Spleen (tissue), 7 donors: ENCODE results near the gene KLHL26.

Source experiments
- POLR2A ChIP-seq, 3 donors: fragments of 450-650 bp; IDR thresholded peaks; one replicate each; pipeline ENCODE4 v1.5.1; 2017; ENCODE audit warnings: antibody characterized with exemption in 3 of 3, mild to moderate bottlenecking in 1 of 3
- POLR2AphosphoS5 ChIP-seq, 3 donors: sonication (generic); formaldehyde crosslinking; IDR thresholded peaks; one replicate each; pipeline ENCODE4 v1.5.1; 2017; ENCODE audit warnings: antibody characterized with exemption in 3 of 3
- TF ChIP-seq, protein P1 (sequence below), 11 experiments: fragments of 200-600 bp in 7 of 11; fragments of 450-650 bp in 4 of 11; sonication (generic) in 4 of 11; IDR thresholded peaks in 8 of 11; conservative IDR thresholded peaks in 3 of 11; 1 replicate in 7 of 11; 2 replicates in 4 of 11; pipeline versions ENCODE4 v1.4.0 to v1.8.0; 2016 to 2021; ENCODE audit warnings: antibody characterized with exemption in 11 of 11, inconsistent platforms in 4 of 11, mild to moderate bottlenecking in 1 of 11
- donor health status: DM: no; HTN: no; CAD: no; lungs with moderate emphysema.
- donor health status: DM: no; HTN: no; CAD: no.
- donor health status: DM: no; HTN: no; CAD: no.

DNA sequence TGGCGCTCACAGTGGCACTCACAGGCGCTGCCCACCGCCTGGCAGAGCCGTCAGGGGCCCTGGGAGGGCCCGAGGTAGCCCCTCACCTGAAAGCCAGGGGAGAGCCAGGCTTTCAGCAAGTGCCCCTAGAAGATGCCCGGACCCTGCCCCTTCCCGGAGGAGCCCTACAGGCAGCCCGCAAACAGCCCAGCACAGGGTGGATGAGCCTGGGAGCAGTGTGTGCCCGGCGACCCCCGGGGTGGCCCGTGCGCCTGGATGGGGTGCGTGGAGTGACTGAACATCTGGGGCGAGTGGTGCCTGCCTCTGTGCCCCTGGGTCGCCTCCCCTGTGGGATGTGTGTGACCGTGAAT, 31.7 kb upstream of the KLHL26 start:
- TF ChIP-seq, protein P1, sequence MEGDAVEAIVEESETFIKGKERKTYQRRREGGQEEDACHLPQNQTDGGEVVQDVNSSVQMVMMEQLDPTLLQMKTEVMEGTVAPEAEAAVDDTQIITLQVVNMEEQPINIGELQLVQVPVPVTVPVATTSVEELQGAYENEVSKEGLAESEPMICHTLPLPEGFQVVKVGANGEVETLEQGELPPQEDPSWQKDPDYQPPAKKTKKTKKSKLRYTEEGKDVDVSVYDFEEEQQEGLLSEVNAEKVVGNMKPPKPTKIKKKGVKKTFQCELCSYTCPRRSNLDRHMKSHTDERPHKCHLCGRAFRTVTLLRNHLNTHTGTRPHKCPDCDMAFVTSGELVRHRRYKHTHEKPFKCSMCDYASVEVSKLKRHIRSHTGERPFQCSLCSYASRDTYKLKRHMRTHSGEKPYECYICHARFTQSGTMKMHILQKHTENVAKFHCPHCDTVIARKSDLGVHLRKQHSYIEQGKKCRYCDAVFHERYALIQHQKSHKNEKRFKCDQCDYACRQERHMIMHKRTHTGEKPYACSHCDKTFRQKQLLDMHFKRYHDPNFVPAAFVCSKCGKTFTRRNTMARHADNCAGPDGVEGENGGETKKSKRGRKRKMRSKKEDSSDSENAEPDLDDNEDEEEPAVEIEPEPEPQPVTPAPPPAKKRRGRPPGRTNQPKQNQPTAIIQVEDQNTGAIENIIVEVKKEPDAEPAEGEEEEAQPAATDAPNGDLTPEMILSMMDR (IDR thresholded peaks at IDR 0.05 in 8 of 11, conservative IDR thresholded peaks at IDR 0.05 in 3 of 11): no peak
- no peak for TF ChIP-seq POLR2AphosphoS5 (IDR thresholded peaks at IDR 0.05)
- no peak for TF ChIP-seq POLR2A (IDR thresholded peaks at IDR 0.05)
